GM18861 (cell line): ENCODE measurements around the gene TXNDC2.

Source experiments
- ATAC-seq: cut with Tn5 transposase; IDR thresholded peaks from one replicate; pipeline ENCODE4 v1.9.1; 2021; ENCODE audit not compliant: unreplicated experiment

The TXNDC2 gene

GRCh38 chr18:9859232-9859631, 26.5 kb upstream of the TXNDC2 start:
- ATAC-seq = no peak

DNA sequence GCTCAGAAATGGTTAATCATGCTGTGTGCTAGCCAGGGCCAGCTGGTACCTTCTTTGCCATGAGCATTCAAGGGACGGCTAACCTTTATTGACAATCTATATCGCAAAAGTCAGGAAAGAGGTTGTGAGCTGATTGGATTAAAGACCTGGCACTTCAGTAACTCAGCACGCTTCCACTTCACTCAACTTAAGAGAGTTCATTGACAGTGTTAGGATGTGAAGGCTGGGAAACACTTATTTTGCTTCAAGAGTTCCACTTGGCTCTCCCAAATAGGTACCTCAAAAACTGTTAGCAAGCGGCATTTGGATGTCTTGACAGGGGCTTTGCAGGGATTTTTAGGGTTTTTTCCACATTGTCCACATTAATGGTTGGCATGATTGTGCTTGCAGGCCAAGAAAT, 25.1 kb upstream of the TXNDC2 start:
- no peak for ATAC-seq

DNA sequence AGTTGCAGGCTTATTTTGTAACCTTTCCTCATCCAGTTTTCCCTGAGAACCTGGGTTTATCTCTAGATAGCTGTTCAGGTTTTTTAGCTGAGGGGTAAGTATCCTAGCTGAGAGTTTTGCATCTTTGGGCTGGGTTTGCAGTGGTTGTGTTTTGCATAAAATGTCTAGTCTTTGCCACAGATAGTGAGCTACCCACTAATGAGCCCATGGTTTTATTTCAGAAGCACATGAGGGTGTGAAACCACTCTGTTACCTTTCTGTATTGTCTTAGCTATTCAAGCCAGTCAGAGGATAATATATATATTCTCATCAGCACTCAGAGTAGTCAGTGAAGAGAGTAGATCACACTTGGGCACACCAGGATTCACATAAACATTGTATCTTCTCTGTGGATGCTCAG, 24.6 kb upstream of the TXNDC2 start:
- ATAC-seq = peak; percentile 87

DNA sequence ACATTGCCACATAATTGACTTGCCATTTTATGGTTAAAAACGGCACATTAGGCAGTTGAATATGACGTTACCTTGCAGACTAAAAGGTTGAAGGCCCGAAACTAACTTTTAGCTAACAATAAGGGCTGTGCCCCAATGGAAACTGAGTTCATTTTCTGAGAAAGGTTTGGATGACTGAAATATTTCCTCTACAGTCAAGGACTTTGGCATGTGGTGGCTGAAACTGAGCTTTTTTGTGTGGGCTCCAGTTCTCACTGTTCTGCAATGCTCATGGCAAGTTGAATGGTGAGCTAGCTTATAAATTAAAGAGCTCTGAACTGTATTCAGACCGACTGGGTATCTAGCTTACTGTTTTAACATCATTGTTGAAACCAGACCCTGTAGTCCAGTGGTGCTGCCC, 23.8 kb upstream of the TXNDC2 start:
- no peak for ATAC-seq

DNA sequence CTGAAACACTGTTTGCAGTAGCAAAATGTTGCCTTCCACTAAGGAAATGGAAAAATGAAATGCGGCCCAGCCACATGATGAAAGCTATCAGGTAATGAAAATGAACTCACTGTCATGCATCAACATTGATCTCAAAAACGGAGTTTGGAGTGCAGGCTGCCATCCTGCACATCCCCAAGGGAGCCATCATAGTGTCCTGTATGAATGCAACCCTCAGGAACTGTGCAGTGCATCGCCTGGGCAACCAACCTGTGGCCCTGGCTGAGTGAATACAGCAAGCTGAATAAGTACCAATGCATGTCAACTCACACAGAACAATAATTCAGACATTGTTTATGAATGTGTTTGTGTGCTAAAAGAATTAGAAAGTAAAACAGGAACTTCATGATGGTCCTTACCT, 23.1 kb upstream of the TXNDC2 start:
- no peak for ATAC-seq

DNA sequence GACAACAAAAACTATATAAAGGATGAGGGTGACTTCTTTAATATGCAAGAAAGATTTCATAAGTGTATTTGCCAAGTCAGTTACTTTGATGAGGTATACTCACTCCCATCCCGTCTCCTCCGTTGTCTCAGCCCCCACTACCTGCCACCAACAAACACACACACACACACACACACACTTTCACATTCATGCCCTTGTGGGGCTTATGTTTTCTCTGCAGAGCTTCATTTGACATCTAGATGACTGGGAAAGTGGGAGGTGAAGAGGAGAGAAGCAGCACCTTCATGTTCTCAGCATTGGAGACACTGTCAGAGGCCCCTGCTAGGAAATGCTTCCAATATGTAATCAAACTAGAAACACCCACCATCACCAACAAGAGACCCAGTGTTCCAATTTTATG, 22.5 kb upstream of the TXNDC2 start:
- ATAC-seq = no peak

GRCh38 chr18:9865764-9866490, 19.8 kb upstream of the TXNDC2 start:
- ATAC-seq = no peak

DNA sequence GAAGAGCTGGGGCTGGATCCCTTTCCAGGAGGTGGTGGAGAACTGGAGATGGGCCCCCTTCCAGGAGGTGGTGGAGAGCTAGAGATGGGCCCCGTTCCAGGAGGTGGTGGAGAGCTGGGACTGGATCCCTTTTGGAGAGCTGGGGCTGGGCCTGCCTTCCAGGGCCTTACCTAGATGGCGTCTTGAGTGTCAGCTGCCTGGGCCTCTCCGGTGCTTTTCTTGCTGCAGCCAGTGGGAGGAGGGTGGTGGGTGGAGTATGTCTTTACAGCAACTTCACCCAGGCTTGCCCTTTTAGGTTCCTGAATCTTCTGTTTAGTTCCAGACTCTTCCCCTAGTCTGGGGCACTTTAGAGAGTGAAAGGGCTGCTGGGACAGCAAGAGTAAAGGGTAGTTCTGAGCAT, 19.1 kb upstream of the TXNDC2 start:
- ATAC-seq = no peak

GRCh38 chr18:9867071-9867594, 18.6 kb upstream of the TXNDC2 start:
- ATAC-seq = no peak

- ATAC-seq = no peak
These were observed 16.7 kb upstream of the TXNDC2 start for GRCh38 chr18:9868857-9869714.

GRCh38 chr18:9869715-9870430, 15.9 kb upstream of the TXNDC2 start:
- ATAC-seq = peak; percentile 72

DNA sequence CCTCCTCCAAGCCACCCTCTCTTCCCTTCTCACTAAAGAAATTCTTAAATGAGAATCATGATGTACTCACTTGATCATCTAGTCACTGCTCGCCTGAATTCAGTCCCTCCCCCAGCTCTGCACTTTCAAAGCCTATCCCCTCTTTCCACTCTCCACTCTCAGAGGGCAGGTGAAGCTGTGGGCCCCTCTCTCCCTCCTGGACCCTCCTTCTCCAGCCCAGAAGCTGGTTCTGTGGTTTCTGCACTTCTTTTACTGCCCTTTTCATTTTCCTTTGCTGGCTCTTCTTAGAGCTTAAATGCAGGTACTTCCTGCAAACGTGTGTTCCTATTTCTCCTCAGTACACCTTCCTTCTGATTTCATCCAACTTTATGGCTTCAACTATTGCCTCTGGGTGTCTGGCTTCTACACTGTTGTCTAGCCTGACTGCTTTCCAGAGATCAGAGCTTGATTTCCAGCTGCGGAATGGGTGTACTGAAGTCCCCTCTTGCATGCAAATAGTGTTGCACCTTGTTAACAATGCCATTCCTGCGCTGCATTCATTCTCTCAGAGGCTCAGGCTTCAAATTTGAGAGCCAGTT, 15.3 kb upstream of the TXNDC2 start:
- no peak for ATAC-seq

DNA sequence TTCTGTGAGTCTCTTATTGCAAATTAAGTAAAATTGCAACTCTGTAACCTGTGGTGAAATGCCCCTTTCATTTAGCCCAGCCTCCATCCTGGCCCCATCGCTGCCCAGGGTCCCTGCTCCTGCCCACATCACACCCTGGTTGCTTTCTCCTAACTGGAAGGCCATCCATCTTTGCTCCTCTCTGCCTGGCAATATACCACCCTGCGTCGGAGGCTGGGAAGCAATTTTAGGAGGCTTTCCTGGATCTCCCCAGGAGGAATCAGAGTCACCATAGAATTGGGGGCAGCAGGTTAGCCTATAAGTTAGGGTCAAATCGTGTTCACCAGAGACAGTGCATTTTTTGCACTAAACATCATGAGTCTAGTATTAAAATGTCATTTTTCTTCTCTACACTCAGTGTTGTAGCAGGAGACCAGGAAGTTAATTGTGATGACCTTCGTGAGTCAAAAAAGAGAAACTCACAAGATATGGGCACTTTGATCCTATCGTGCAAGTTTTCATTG, 14.5 kb upstream of the TXNDC2 start:
- ATAC-seq = no peak

DNA sequence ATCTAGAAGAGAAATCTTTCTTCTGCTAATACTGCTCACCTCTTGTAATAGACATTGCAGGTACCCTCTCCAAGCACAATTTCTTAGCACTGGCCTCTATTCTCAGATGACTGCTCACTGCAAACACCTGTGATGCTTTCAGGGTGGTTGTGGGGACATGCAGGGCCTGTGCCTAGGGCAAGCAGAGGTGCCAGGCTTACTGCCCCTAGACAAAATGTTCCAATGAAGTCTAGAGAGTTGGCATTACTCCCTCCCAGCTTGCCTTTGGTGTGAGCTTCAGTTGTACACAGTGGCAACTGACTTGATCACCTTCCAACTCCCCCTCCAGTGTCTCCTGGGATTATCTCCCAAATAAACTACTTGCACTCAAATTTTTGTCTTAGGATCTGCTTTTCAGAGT, 12.9 kb upstream of the TXNDC2 start:
- ATAC-seq = no peak

GRCh38 chr18:9874728-9875127, 11.0 kb upstream of the TXNDC2 start:
- ATAC-seq = no peak

DNA sequence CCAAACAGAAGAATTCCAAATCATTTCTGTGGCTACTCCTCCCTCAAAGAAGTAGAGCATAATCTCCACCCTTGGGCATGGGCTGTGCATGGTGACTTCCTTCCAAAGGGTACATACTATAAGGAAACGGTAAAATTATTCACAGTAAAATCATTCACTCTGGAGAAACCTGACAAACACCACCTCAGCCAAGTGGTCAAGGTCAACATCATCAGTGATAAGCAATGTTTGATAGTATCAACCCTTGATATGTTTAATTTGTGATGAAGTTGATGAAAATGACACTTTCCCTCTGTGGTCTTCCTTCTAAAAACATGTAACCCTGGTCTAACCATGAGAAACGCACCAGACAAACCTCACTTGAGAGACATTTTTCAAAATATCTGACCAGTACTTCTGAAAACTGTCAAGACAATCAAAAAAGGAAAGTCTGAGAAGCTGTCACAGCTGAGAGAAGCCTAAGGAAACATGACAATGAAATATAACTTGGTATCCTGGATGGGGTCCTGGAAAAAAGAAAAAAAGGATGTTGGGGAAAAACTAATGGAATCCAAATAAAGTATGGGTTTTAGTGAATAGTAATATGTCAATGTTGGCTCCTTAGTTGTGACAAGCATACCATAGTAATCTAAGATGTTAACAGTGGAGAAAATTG, 9.4 kb upstream of the TXNDC2 start:
- ATAC-seq = no peak

DNA sequence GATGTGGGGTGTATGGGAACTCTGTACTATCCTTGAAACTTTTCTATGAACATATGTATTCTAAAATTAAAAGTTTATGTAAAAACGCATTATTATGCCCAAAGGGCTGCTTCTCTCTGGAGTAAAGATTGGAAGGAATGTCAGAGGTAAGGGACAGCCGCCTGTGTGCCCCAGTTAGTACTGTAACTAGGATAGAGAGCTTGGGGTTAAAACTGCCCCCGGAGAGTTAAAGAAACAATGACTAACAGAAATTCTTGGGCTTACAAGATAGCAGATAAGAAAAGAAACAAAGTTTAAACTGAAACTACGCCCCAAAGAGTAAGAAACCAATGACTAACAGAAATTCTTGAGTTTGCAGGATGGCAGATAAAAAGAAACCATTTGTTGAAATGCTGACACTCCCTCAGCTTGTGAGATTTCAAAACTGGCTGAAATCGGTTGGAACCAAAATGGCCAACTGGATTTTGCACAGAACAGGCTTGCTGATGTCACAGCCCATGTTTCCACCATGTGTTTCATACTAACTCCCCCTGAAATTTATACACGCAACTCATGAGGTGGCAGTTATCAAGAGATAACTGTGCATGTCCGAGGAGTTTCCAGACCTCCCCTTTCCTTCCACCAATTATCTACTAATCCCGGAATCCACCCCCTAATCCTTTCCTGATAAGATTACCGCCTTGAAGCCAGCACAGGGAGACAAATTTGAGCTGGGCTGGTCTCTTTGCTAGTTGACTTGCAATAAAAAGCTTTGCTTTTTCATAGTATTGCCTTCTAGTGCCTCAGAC, 8.7 kb upstream of the TXNDC2 start:
- ATAC-seq = no peak

GRCh38 chr18:9877655-9878014, 8.1 kb upstream of the TXNDC2 start:
- no peak for ATAC-seq

GRCh38 chr18:9878095-9878494, 7.7 kb upstream of the TXNDC2 start:
- ATAC-seq = no peak

GRCh38 chr18:9878783-9879242, 7.0 kb upstream of the TXNDC2 start:
- ATAC-seq = no peak
